Activated T-cell treated with anti-CD3 and anti-CD28 coated beads, Interleukin-2, amount 50 U/mL, for 72 hours (primary cell): ENCODE data around the gene SLC27A4. TPM values are rescaled to one million over a fixed set of nuclear protein-coding genes. Genes with fewer than 3 reads are reported as not detected.

Source experiments
- ATAC-seq, 2 donors: fragments of 150-1000 bp; cut with Tn5 transposase; replicated peaks in 1 of 2; 2 replicates each; pipeline ENCODE4 v1.10.0; 2021; ENCODE audit warnings: moderate library complexity in 2 of 2, mild to moderate bottlenecking in 1 of 2
- DNase-seq, 2 donors: peaks; one replicate each; pipeline ENCODE4 v3.0.0; 2021 to 2022; ENCODE audit warnings: mixed read lengths in 1 of 2
- H3K27ac Mint-ChIP-seq: one replicate; pipeline ENCODE4 v1.8.0; 2022; ENCODE audit warnings: mild to moderate bottlenecking, moderate library complexity, mixed read lengths
- H3K27me3 Mint-ChIP-seq: one replicate; pipeline ENCODE4 v1.8.0; 2022; ENCODE audit warnings: low read depth, mixed read lengths
- H3K36me3 Mint-ChIP-seq, 2 donors: one replicate each; pipeline ENCODE4 v1.8.0; 2022; ENCODE audit warnings: mixed read lengths in 2 of 2, mild to moderate bottlenecking in 1 of 2; ENCODE audit not compliant: insufficient read depth in 2 of 2
- H3K4me1 Mint-ChIP-seq: one replicate; pipeline ENCODE4 v1.8.0; 2022; ENCODE audit warnings: low read depth, mixed read lengths
- H3K4me3 Mint-ChIP-seq, 2 donors: one replicate each; pipeline ENCODE4 v1.8.0; 2022; ENCODE audit warnings: mild to moderate bottlenecking in 2 of 2, mixed read lengths in 2 of 2, moderate library complexity in 2 of 2
- H3K9me3 Mint-ChIP-seq, 2 donors: one replicate each; pipeline ENCODE4 v1.8.0; 2022; ENCODE audit warnings: mixed read lengths in 2 of 2
- total RNA-seq, 2 donors: library from RNA; stranded (reverse); gene quantifications; one replicate each; pipeline ENCODE4 v1.2.3, GENCODE V29; 2022

The SLC27A4 gene
- total RNA-seq: 10 to 100 TPM; 10.2 to 10.8 TPM

- ATAC-seq (peak; percentile 93 to 94), DNase-seq (peak; percentile 85 to 86)
- Mint-ChIP-seq H3K9me3 (no peaks in the 10 kb centered on the region), H3K27me3 (no peaks in the 10 kb centered on the region), H3K27ac (peak within 1 kb of the TSS; percentile 84), H3K36me3 (peaks cover 2 to 3% of the 10 kb centered on the region in 2 donors), H3K4me3 (peak within 1 kb of the TSS; percentile 92 to 95), H3K4me1 (peaks cover 14% of the 10 kb centered on the region)
Observed at GRCh38 chr9:128339761-128340690, at the start of gene SLC27A4. TSS of gene SLC27A4 (plus strand) at chr9:128340527. CDS start at chr9:128343133, 2,606 bp downstream.

- H3K27me3 Mint-ChIP-seq: no peaks in the 10 kb centered on the region
Observed at GRCh38 chr9:128292009-128292408, 48.3 kb upstream of the SLC27A4 start.

DNA sequence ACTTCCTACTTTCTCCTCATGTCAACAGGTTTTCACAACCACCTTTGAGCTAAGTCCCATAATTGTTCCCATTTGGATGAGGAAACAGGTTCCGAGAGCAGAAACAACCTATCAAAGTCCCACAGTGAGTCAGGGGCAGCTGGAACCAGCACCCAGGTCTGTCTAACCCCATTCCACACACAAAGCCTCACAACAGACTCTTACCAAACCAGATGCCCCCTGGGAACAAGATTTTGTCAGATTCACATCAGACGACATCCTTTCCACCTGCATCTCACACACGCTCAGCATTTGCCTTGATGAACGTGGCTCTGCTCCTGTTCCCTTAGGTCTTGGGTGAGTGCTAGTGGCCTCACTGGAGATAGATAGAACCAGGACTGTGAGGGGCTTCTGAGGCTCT, 47.2 kb upstream of the SLC27A4 start:
- no peaks in the 10 kb centered on the region for H3K9me3 Mint-ChIP-seq
- no peaks in the 10 kb centered on the region for H3K4me1 Mint-ChIP-seq
- no peak overlapping the region for H3K4me3 Mint-ChIP-seq

More at GRCh38 chr9:128292009-128292408, 48.3 kb upstream of the SLC27A4 start:
- ATAC-seq (no peak), DNase-seq (no peak)
- Mint-ChIP-seq H3K9me3 (no peaks in the 10 kb centered on the region), H3K36me3 (peaks cover 0 to 2% of the 10 kb centered on the region in 2 donors), H3K27ac (no peak overlapping the region), H3K4me1 (no peaks in the 10 kb centered on the region), H3K4me3 (no peak overlapping the region)

GRCh38 chr9:128294142-128294541, 46.2 kb upstream of the SLC27A4 start:
- DNase-seq (no peak), ATAC-seq (no peak)
- Mint-ChIP-seq H3K27ac (no peak overlapping the region), H3K4me3 (no peak overlapping the region), H3K4me1 (no peaks in the 10 kb centered on the region), H3K36me3 (no peaks in the 10 kb centered on the region), H3K9me3 (no peaks in the 10 kb centered on the region), H3K27me3 (no peaks in the 10 kb centered on the region)

More for the DNA sequence above, 47.2 kb upstream of the SLC27A4 start:
- ATAC-seq (no peak), DNase-seq (no peak)
- Mint-ChIP-seq H3K27me3 (no peaks in the 10 kb centered on the region), H3K27ac (no peak overlapping the region), H3K36me3 (no peaks in the 10 kb centered on the region)

DNA sequence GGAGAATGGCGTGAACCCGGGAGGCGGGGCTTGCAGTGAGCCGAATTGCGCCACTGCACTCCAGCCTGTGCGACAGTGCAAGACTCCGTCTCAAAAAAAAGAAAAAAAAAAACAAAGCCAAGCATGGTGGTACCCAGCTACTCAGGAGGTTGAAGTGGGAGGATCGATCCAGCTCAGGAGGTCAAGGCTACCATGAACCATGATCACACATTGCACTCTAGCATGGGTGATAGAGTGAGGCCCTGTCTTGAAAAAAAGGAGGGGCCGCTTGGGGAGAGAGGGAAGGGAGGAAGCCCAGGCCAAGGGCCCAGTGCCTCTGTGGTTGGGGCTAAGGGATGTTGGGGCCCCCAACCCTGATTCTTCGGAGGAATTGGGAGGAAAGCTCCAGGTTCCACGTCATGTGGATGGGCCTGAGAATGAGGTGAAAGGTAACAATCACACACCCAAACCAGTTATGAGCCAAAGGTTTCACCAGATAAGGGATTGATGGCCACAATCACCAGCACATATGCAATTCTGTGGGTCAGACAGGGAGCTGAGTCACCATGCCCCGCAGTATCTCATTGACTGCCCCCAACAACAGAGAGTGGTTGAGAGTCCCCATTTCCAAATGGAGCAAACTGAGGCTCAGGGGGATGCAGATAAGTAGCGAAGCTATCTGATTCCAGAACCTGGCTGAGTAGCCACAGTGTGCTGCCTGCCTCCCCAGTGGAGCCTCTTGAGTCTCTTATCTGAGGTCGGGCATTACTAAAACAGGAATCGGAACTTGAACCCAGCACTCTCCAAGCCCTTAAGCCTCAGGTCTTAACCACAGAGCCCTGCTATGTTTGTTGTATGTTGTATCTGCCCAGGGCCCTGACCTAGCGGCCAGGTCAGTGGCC, 43.7 kb upstream of the SLC27A4 start:
- no peak for ATAC-seq
- Mint-ChIP-seq H3K27ac (no peak overlapping the region), H3K4me1 (no peaks in the 10 kb centered on the region), H3K27me3 (no peaks in the 10 kb centered on the region), H3K36me3 (no peaks in the 10 kb centered on the region), H3K9me3 (no peaks in the 10 kb centered on the region), H3K4me3 (no peak overlapping the region)
- no peak for DNase-seq

DNA sequence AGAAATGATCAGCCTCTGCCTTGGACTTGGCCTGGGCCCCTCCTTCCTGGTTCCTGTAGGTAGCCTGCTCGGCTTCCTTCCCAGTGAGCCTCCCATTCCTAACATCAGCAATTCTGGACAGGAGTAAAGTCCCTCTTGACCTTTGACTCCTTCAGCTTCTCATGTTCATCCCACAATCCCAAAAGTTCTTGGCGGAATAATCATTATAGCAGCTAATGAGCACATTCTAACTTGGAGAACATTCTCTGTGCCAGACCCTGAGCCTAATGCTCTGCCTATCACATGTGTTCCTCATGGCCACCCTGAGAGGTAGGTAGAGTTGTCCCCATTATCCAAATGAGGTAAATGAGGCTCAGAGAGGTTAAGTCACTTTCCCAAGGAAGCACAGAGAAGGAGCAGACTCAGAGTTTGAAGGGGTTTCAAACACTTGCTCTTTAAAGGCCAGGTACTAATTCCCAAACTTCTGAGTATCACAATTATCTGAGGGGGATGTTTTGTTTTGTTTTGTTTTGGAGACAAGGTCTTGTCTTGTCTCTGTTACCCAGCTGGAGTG, 43.0 kb upstream of the SLC27A4 start:
- Mint-ChIP-seq H3K4me3 (no peak overlapping the region), H3K4me1 (no peaks in the 10 kb centered on the region), H3K27ac (no peak overlapping the region), H3K9me3 (no peaks in the 10 kb centered on the region), H3K36me3 (no peaks in the 10 kb centered on the region), H3K27me3 (no peaks in the 10 kb centered on the region)
- DNase-seq: no peak
- no peak for ATAC-seq

- Mint-ChIP-seq H3K36me3 (no peaks in the 10 kb centered on the region), H3K27me3 (no peaks in the 10 kb centered on the region), H3K27ac (no peak overlapping the region), H3K4me1 (no peaks in the 10 kb centered on the region), H3K4me3 (no peak overlapping the region), H3K9me3 (no peaks in the 10 kb centered on the region)
- no peak for DNase-seq
- no peak for ATAC-seq
Observed at GRCh38 chr9:128298535-128299482, 41.5 kb upstream of the SLC27A4 start.

- DNase-seq (no peak), ATAC-seq (no peak)
- Mint-ChIP-seq H3K27me3 (no peaks in the 10 kb centered on the region), H3K4me3 (no peak overlapping the region), H3K27ac (no peak overlapping the region), H3K4me1 (no peaks in the 10 kb centered on the region), H3K36me3 (peaks cover 2% of the 10 kb centered on the region in 2 donors), H3K9me3 (no peaks in the 10 kb centered on the region)
Observed at GRCh38 chr9:128304136-128304970, 36.0 kb upstream of the SLC27A4 start.

GRCh38 chr9:128304971-128305288, 35.4 kb upstream of the SLC27A4 start:
- Mint-ChIP-seq H3K4me1 (no peaks in the 10 kb centered on the region), H3K4me3 (no peak overlapping the region), H3K9me3 (no peaks in the 10 kb centered on the region), H3K27ac (no peak overlapping the region), H3K36me3 (peaks cover 2% of the 10 kb centered on the region in 2 donors), H3K27me3 (no peaks in the 10 kb centered on the region)
- ATAC-seq: no peak
- DNase-seq: no peak

DNA sequence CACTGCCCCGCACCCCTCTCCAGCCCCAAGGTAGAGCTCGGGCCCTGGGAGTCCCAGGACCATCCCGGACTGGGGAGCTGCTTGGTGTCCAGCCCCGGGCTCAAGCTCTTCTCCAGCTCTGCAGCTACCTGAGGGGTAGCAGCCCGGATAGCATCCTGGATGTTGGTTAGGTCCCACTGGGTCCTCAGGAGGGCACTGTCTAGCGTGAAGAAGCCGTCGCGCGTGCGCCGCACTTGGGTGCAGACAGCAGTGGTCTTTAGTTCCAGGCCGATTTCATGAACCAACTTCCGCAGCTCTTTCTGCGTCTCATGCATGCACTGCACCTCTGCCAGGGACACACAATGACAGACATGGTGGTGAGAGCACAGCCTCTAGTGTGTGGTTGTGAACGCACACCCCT, 30.8 kb upstream of the SLC27A4 start:
- Mint-ChIP-seq H3K4me3 (no peak overlapping the region), H3K4me1 (no peaks in the 10 kb centered on the region), H3K36me3 (peaks cover 2 to 6% of the 10 kb centered on the region in 2 donors), H3K9me3 (no peaks in the 10 kb centered on the region), H3K27ac (no peak overlapping the region), H3K27me3 (no peaks in the 10 kb centered on the region)
- ATAC-seq: no peak
- no peak for DNase-seq

DNA sequence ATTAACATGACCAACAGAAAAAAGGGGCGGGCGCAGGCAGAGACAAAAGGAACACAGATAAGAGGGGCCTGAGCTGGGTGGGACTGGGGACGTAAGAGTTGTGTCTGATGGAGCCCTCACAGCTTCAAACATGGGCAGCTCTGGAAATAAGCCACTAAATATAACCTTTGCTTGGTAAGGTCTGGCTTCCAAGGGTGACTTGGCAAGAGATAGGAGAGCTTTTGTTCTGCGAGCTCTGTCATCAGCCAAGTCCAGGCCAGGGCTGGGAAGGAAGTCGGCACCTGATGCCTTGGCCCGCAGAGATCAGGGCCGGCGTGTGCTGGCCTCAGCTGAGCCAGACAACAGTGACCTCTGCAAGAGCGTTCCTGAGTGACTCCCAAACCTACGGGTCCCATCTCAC, 29.9 kb upstream of the SLC27A4 start:
- no peak for ATAC-seq
- H3K36me3 Mint-ChIP-seq: peaks cover 2 to 6% of the 10 kb centered on the region in 2 donors
- no peaks in the 10 kb centered on the region for H3K4me1 Mint-ChIP-seq
- no peak overlapping the region for H3K4me3 Mint-ChIP-seq
- H3K27ac Mint-ChIP-seq: no peak overlapping the region
- DNase-seq: no peak
- H3K9me3 Mint-ChIP-seq: no peaks in the 10 kb centered on the region
- no peaks in the 10 kb centered on the region for H3K27me3 Mint-ChIP-seq
